ENCODE data around the gene HDGF. TPM values are rescaled to one million over a fixed set of nuclear protein-coding genes. Genes with fewer than 3 reads are reported as not detected.

HDGF gene
- 179 and 269 TPM in 2 replicates for total RNA-seq

DNA sequence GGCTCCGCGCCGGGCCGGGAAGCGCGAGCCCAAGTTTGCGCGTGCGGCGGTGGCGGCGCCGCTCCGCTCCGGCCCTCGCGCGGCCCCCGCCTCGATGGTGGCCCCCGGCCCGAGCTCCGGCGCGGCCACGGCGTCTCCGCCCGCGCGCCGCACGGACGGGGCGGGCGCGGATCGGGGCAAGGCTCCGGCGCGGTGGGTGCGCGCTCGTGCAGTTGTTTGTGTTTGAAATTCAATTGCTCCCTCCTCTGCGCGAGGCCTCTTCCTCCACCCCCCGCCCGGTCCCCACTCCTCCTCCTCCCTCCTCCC is at the start of gene HDGF:
Gene HDGF, minus strand, starts transcription at position 225 of the 306 bp plus-strand sequence. CDS start 246 bp downstream, outside the sequence.

DNA sequence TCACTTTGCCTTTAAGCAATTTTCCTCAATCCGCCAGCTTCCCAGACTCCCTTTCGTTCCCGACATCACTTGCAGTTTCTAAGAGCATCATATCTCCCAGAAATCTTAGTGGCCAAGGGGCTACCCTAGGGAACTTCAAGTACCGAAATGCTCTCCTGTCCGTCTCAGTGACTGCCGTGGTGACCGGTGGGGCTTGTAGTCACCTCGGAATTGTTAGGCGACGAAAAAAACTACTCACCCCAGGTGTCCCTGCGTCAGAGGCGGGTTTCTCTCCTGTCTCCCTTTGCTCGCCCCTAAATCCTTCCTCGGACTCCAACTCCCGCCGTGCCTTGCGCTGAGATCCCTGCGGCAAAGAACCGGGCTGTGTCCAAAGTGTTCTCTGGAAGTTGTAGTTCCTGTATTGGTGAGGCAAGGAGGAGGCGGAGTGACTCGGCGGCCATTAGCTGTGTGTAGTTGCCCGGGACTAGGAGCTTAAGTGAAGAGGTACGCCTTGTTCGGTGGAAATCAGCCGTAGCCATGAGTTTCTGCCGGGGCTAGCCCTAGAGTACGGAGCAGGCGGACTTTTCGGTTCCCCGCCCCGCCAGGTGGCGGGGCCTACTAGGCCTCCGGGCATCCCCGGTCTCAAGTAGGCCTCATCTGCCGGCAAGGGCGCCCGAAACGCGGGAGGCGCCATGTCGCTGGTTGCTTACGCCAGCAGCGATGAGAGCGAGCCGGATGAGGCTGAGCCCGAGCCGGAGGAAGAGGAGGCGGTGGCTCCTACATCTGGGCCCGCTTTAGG is 15.8 kb upstream of the HDGF start, which contains the start of gene PRCC:
Gene PRCC, plus strand, starts transcription at position 435 of the 778 bp plus-strand sequence. Its CDS starts 237 bp downstream, at position 672.

DNA sequence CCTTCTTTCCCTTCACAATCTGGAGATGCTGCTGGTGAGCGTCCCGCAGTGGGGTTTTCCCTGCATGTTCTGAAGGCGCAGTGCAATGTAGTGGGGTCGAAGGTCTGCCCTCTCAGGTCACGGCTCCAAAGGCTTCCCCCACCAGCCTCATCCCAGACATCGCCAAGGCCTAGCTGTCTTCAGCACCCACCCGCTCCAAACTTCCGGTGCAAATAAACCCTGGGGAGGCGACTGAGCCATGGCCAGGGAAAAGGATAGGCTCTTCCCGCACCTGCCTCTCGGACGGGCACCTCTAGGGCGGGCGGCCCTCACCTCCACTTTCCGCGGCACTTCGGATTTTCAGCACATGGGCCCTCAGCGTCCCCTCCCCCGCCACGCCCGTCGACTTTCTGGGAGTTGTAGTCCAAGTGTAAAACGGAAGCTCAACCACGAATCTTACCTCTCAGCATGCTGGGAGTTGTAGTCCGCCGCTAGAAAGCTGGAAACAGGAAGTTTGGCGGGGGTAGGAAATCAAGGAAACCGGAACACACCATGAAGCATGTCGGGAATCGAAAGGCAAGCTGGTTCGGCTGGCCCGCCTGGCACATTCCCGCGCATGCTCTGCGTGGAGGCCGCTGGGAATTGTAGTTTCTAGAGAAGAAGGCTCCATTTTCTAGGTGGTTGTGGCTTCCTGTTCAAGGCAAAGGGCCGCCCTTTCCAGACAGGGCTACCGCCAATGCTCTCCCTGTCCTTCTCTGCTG is 10.6 kb downstream of the HDGF start, which contains the start of gene MRPL24:
Gene MRPL24, minus strand, starts transcription at position 348 of the 740 bp plus-strand sequence. CDS start 2,384 bp downstream, outside the sequence.

DNA sequence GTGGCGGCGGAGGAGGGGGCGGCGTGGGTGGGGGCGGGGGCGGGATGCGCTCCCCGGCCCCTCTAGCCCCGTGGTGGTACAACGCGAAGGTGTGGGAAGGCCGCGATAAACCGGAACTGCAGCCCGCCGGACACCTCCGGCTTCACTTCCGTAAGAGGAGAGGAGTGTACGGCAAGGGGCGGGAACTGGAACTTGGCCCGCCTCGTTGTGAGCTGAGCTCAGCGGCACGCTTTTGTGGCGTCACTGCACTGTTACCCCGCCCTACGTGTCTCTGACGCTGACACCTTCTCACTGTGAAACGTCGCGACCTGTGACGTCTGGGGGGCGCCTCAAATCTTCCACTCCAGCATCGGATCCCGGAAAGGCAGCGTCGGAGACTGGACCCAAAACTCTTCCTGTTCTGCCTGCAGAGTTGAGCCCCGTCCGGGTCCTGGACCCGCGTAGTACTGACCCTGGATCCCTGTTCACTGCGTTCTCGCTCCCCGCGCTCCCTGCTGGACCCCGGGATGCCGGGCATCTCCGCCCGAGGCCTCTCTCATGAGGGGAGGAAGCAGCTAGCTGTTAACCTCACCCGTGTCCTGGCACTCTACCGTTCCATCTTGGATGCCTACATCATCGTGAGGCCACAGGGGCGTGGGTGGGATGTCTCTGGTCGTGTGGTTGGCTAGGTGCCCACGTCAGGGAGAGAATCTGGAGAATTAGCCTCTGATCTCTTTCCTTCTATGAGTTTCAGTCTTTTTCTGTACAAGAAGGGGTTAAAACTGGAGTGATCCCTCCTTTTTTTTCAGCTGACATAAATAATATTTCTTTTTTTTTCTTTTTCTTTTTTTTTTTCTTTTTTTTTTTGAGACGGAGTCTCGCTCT is 22.6 kb downstream of the HDGF start, which contains the start of gene ISG20L2:
Gene ISG20L2, minus strand, starts transcription at position 168 of the 864 bp plus-strand sequence. CDS start 1,114 bp downstream, outside the sequence.

DNA sequence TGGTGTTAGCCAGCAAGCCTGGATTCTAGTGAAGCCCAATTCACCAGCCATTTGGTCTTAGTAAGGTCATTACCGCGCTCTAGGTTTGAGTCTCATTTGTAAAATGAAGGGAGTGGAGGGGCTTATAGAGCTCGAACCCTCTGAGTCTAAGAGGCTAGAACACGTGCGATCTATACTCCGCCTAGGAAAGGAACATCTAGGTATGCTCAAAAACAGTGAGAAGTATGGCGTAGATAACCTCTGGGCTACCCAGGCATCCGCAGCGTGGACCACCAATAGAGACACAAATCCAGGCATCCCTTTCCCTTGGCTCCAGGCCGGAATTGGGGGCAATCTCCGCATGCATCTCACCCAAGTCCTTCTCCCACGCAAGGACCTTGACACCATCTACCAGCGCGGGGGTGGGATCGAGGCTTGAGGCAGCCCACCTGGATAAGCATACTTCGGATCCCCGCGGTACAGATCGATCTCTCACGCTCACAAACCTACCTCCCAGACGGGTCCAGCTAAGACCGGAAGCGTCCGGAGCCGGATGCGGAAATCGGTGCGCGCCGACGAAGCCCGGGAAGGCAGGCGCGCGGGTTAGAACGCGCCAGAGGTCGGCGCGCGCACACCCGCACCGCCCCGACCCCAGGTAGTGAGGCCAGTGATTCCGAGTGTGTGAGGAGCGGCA is 23.4 kb downstream of the HDGF start, which contains the start of gene METTL25B:
Gene METTL25B, plus strand, starts transcription at position 544 of the 673 bp plus-strand sequence. CDS start 636 bp downstream, outside the sequence.

DNA sequence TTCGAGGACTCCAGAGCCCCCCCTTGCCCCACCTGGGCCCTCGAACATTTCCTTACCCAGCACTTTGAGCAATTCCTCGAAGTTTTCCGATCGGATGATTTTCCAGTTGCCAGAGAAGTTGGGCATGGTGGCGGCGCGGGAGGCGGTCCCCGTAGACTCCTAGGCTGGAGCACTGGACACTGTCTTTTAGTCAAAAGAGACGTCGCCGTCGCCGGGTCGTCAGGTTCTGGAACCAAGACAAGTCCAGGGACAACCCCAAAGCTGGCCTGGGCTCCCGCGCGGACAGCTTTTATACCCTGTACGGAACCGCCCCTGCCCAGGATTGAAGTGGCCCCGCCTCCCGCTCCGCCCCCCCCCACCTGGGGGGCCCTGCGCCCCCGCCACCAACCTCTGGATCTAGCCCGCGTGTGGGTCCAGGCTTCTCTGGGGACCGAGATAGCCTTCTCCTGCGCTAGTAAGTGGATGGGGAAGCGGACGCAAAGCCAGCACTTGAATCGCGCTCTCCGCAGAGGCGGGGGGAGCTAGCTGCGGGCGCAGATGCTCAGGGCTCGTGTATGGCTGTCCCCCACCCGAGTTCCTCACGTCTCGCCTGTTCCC is 46.1 kb downstream of the HDGF start, which contains the start of gene CRABP2:
Gene CRABP2, minus strand, starts transcription at position 263 of the 597 bp plus-strand sequence. Its CDS starts 137 bp downstream, at position 126.

Other genes with a start within 250 kb of the HDGF start
- gene IQGAP3, start 179.1 kb downstream of the HDGF start, total RNA-seq = 0.85 and 2.9 TPM in 2 replicates
- not detected in 2 replicates for gene TTC24, start 172.0 kb downstream of the HDGF start, total RNA-seq
- 141 and 151 TPM in 2 replicates for gene NAXE, start 159.9 kb downstream of the HDGF start, total RNA-seq
- 14.5 and 14.7 TPM in 2 replicates for gene GPATCH4, start 150.2 kb downstream of the HDGF start, total RNA-seq
- not detected in 2 replicates for gene HAPLN2, start 132.3 kb downstream of the HDGF start, total RNA-seq
- gene BCAN, start 109.6 kb downstream of the HDGF start, total RNA-seq = not detected in 2 replicates
- 0.24 TPM in 1 of 2 replicates, not detected in the other for gene NES, start 74.3 kb downstream of the HDGF start, total RNA-seq
- gene CRABP2, start 46.1 kb downstream of the HDGF start, total RNA-seq = 30.1 and 132 TPM in 2 replicates
- 10.4 and 19.4 TPM in 2 replicates for gene METTL25B, start 23.2 kb downstream of the HDGF start, total RNA-seq
- gene ISG20L2, start 22.9 kb downstream of the HDGF start, total RNA-seq = 8.5 and 9.9 TPM in 2 replicates
- 40.0 and 52.4 TPM in 2 replicates for gene MRPL24, start 10.6 kb downstream of the HDGF start, total RNA-seq
- gene PRCC, start 15.9 kb upstream of the HDGF start, total RNA-seq = 7.7 and 8.4 TPM in 2 replicates
- 1.5 and 3.6 TPM in 2 replicates for gene SH2D2A, start 65.2 kb upstream of the HDGF start, total RNA-seq
- not detected in 2 replicates for gene INSRR, start 107.4 kb upstream of the HDGF start, total RNA-seq
- gene NTRK1, start 109.2 kb upstream of the HDGF start, total RNA-seq = not detected in 2 replicates
- 1.4 and 1.5 TPM in 2 replicates for gene PEAR1, start 142.0 kb upstream of the HDGF start, total RNA-seq
- gene LRRC71, start 169.0 kb upstream of the HDGF start, total RNA-seq = not detected in 2 replicates